ENCODE results near the gene MADD. TPM values are rescaled to one million over a fixed set of nuclear protein-coding genes. Genes with fewer than 3 reads are reported as not detected.

Gene MADD
- total RNA-seq, 1 donor: 23.7 TPM

GRCh38 chr11:47242596-47243192, 27.2 kb upstream of the MADD start:
- TF ChIP-seq, protein P1, sequence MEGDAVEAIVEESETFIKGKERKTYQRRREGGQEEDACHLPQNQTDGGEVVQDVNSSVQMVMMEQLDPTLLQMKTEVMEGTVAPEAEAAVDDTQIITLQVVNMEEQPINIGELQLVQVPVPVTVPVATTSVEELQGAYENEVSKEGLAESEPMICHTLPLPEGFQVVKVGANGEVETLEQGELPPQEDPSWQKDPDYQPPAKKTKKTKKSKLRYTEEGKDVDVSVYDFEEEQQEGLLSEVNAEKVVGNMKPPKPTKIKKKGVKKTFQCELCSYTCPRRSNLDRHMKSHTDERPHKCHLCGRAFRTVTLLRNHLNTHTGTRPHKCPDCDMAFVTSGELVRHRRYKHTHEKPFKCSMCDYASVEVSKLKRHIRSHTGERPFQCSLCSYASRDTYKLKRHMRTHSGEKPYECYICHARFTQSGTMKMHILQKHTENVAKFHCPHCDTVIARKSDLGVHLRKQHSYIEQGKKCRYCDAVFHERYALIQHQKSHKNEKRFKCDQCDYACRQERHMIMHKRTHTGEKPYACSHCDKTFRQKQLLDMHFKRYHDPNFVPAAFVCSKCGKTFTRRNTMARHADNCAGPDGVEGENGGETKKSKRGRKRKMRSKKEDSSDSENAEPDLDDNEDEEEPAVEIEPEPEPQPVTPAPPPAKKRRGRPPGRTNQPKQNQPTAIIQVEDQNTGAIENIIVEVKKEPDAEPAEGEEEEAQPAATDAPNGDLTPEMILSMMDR (IDR thresholded peaks at IDR 0.05; ENCODE audit: insufficient read depth, low read length): no peak
- no peak for DNase-seq (ENCODE audit: low read depth)
- H3K4me3 ChIP-seq (ENCODE audit: low read depth, low read length): no peak overlapping the region

DNA sequence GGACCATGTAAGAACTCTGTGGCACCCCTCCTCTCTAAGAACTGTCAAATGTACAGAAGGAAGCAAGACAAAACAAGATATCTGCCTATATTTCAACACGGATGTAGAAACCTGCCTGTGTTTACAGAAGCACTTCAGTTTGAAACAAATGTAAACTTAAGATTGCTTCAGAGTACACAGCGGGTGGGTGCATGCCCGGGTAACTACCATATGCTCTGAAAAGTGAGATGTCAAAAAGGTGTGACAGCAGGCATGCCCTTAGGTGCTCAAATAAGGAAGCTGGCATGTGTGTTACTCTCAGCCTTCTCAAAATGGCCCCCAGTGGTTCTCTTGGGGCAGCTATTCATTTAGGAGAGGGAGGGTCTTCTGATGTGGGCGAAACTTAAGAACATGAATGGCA, 26.5 kb upstream of the MADD start:
- no peak overlapping the region for H3K4me3 ChIP-seq (ENCODE audit: low read depth, low read length)
- no peak for DNase-seq (ENCODE audit: low read depth)
- TF ChIP-seq, protein P1 (IDR thresholded peaks at IDR 0.05; ENCODE audit: insufficient read depth, low read length): no peak

- no peak for DNase-seq (ENCODE audit: low read depth)
- no peak overlapping the region for H3K4me3 ChIP-seq (ENCODE audit: low read depth, low read length)
- TF ChIP-seq, protein P1 (IDR thresholded peaks at IDR 0.05; ENCODE audit: insufficient read depth, low read length): no peak
Observed at GRCh38 chr11:47244448-47245350, 25.2 kb upstream of the MADD start.

DNA sequence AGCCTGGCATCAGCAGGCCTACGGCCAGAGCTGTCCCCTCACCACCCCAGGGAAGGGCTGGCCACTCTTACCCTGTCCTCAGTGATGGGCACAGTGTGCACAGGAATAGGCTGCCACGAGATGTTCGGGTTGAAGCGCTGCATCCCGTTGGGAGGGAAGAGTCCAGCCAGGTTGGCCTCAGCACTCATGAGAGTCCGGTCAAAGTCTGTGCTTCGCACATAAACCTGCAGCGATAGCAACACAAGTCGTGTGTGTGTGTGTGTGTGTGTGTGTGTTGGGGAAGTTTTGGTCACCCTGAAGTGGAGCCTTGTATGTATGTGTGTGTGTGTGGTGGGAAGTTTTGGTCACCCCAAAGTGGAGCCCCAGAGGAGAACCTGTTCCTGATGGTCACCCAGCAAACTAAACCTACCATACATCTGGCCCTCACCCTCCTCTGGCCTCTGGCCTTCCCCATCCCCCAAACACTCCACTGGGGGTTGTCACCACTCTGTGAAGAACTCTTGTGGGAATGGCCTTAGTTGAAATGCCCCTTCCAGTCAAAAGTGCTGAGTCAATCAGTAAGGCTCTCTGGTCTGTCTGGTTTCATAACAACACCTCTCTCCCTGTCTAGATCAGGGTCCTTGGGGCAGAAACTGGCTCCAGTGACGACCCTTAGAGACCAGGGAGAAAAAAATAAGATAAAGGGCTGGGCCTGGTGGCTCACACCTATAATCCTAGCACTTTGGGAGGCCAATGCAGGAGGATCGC, 24.1 kb upstream of the MADD start:
- TF ChIP-seq, protein P1 (IDR thresholded peaks at IDR 0.05; ENCODE audit: insufficient read depth, low read length): no peak

DNA sequence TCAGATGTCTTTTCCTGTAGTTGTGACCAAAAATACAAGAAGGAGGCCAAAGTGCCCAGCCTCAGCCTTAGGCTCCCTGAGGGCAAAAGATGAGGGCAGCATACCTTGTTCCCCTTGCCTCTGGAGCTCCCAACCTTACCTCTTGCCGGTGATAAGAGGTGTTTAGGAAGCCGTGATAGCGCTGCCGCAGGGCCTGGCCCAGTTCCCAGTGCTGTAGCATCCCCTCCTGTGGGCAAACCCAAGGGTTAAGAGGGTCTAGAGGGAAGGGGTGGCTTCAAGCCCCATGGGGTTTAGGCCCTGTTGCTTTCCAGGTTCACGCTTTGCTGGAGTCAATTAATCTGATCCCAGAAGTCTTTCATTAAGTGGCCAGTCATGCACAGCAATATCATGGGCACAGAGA, 22.4 kb upstream of the MADD start:
- H3K4me3 ChIP-seq (ENCODE audit: low read depth, low read length): no peak overlapping the region
- TF ChIP-seq, protein P1 (IDR thresholded peaks at IDR 0.05; ENCODE audit: insufficient read depth, low read length): no peak
- no peak for DNase-seq (ENCODE audit: low read depth)

More for the DNA sequence above, 24.1 kb upstream of the MADD start:
- no peak overlapping the region for H3K4me3 ChIP-seq (ENCODE audit: low read depth, low read length)
- DNase-seq (ENCODE audit: low read depth): no peak

- TF ChIP-seq, protein P1 (IDR thresholded peaks at IDR 0.05; ENCODE audit: insufficient read depth, low read length): no peak
- peak overlapping the region; percentile 96 for H3K4me3 ChIP-seq (ENCODE audit: low read depth, low read length)
- DNase-seq (ENCODE audit: low read depth): peak; percentile 35
Observed at GRCh38 chr11:47248304-47248663, 21.6 kb upstream of the MADD start.
